ENCODE results near the gene TRERF1.
"Not testable (repeated sequence)": the region's sequence is repeated elsewhere in the genome, so short reads cannot be mapped to it uniquely, and the experiment has no call there.

- not testable (repeated sequence) for TF ChIP-seq CTCF, POLR2A (IDR thresholded peaks at IDR 0.05)
These were observed 244.2 kb downstream of the TRERF1 start for GRCh38 chr6:42207559-42207958.

All from thyroid gland (tissue), 4 donors.